ENCODE data around the gene EP400. TPM values are rescaled to one million over a fixed set of nuclear protein-coding genes. Genes with fewer than 3 reads are reported as not detected.
"Not testable (repeated sequence)": the region's sequence is repeated elsewhere in the genome, so short reads cannot be mapped to it uniquely, and the experiment has no call there.

Gene EP400
- total and polyA plus RNA-seq, 4 donors: 14.4 to 50.6 (median 30.8) TPM

- H3K36me3 ChIP-seq (ENCODE audit: control insufficient read depth, insufficient read depth, low read length): peaks cover 60% of the 10 kb centered on the region
- 99% methylated on average over 16 of the region's 16 CpGs for WGBS (ENCODE audit: insufficient coverage)
- H3K4me1 ChIP-seq (ENCODE audit: control insufficient read depth, insufficient read depth, low read length): no peaks in the 10 kb centered on the region
- no peaks in the 10 kb centered on the region for H3K9me3 ChIP-seq (ENCODE audit: control insufficient read depth, insufficient read depth, low read length)
- no peak overlapping the region for H3K4me3 ChIP-seq (ENCODE audit: low read depth, low read length)
- H3K27ac ChIP-seq (ENCODE audit: low read depth, low read length): no peak overlapping the region
- DNase-seq (ENCODE audit: low read depth in 4 of 6, low spot score in 6 of 6): no peak
- H3K27me3 ChIP-seq (ENCODE audit: control insufficient read depth, insufficient read depth, low read length): no peaks in the 10 kb centered on the region
These were observed 96.0 kb downstream of the EP400 start for GRCh38 chr12:132045751-132046150.

GRCh38 chr12:132046561-132046960, 96.8 kb downstream of the EP400 start:
- no peaks in the 10 kb centered on the region for H3K9me3 ChIP-seq (ENCODE audit: control insufficient read depth, insufficient read depth, low read length)
- no peaks in the 10 kb centered on the region for H3K4me1 ChIP-seq (ENCODE audit: control insufficient read depth, insufficient read depth, low read length)
- no peak overlapping the region for H3K27ac ChIP-seq (ENCODE audit: low read depth, low read length)
- peaks cover 60% of the 10 kb centered on the region for H3K36me3 ChIP-seq (ENCODE audit: control insufficient read depth, insufficient read depth, low read length)
- H3K4me3 ChIP-seq (ENCODE audit: low read depth, low read length): no peak overlapping the region
- 99% methylated on average over 11 of the region's 11 CpGs for WGBS (ENCODE audit: insufficient coverage)
- no peaks in the 10 kb centered on the region for H3K27me3 ChIP-seq (ENCODE audit: control insufficient read depth, insufficient read depth, low read length)
- no peak for DNase-seq (ENCODE audit: low read depth in 4 of 6, low spot score in 6 of 6)

DNA sequence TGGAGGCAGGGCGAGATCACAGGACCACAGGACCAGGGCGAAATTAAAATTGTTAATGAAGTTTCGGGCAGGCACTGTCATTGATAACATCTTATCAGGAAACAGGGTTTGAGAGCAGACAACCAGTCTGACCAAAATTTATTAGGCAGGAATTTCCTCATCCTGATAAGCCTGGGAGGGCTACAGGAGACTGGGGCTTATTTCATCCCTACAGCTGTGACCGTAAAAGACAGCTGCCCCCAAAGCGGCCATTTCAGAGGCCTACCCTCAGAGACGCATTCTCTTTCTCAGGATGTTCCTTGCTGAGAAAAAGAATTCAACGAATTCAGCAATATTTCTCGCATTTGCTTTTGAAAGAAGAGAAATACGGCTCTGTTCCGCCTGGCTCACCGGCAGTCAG, 97.9 kb downstream of the EP400 start:
- H3K4me1 ChIP-seq (ENCODE audit: control insufficient read depth, insufficient read depth, low read length); H3K27me3 ChIP-seq (ENCODE audit: control insufficient read depth, insufficient read depth, low read length); DNase-seq (ENCODE audit: low read depth in 4 of 6, low spot score in 6 of 6); H3K27ac ChIP-seq (ENCODE audit: low read depth, low read length); H3K4me3 ChIP-seq (ENCODE audit: low read depth, low read length); H3K9me3 ChIP-seq (ENCODE audit: control insufficient read depth, insufficient read depth, low read length): not testable (repeated sequence)
- H3K36me3 ChIP-seq (ENCODE audit: control insufficient read depth, insufficient read depth, low read length): peaks cover 66% of the 10 kb centered on the region
- 71% methylated on average over 5 of the region's 11 CpGs for WGBS (ENCODE audit: insufficient coverage)

DNA sequence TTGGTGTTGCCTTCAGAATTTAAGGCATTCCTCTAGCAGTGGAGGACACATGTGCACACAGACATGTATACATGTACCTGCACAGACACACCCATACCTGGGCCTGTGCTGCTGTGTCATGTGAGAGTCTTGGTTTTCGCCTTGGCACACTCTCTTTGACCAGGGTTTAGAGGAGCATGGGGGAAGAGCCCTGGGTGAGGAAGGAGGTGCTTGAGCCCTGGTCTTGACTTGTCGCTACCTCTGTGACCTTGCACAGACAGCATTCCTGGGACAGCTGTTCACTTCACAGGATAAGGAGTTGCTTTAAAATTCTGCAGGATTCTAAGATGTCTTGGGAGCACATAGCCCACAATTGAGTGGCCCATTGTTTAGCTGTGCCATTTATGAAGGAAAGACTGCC, 99.7 kb downstream of the EP400 start:
- Histone ChIP-seq H3K4me3 (ENCODE audit: low read depth, low read length) (no peak overlapping the region), H3K4me1 (ENCODE audit: control insufficient read depth, insufficient read depth, low read length) (no peaks in the 10 kb centered on the region), H3K27me3 (ENCODE audit: control insufficient read depth, insufficient read depth, low read length) (no peaks in the 10 kb centered on the region), H3K36me3 (ENCODE audit: control insufficient read depth, insufficient read depth, low read length) (peaks cover 73% of the 10 kb centered on the region), H3K9me3 (ENCODE audit: control insufficient read depth, insufficient read depth, low read length) (no peaks in the 10 kb centered on the region), H3K27ac (ENCODE audit: low read depth, low read length) (no peak overlapping the region)
- WGBS (ENCODE audit: insufficient coverage): 100% methylated on average over 2 of the region's 2 CpGs
- no peak for DNase-seq (ENCODE audit: low read depth in 4 of 6, low spot score in 6 of 6)

DNA sequence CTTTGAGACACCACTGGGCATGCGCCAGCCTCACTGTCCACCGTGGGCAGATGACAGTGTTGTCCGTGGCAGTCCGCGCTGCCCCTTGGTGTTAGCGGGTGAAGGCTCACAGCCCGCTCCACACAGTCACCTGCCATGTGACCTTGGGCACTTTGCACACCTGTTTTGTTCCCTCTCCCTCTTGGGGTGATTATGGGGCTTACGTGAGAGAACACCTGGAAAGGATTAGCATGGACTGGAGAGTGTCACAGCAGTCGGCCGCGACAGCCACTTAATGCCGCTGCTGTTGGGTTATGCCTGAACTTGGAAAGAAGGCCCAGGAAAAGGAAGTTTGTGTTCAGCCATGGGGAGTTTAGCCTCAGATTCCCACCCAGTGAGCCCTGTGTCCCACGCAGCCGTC, 100.1 kb downstream of the EP400 start:
- no peaks in the 10 kb centered on the region for H3K4me1 ChIP-seq (ENCODE audit: control insufficient read depth, insufficient read depth, low read length)
- no peak overlapping the region for H3K4me3 ChIP-seq (ENCODE audit: low read depth, low read length)
- DNase-seq (ENCODE audit: low read depth in 4 of 6, low spot score in 6 of 6): no peak
- no peaks in the 10 kb centered on the region for H3K27me3 ChIP-seq (ENCODE audit: control insufficient read depth, insufficient read depth, low read length)
- H3K27ac ChIP-seq (ENCODE audit: low read depth, low read length): no peak overlapping the region
- peaks cover 73% of the 10 kb centered on the region for H3K36me3 ChIP-seq (ENCODE audit: control insufficient read depth, insufficient read depth, low read length)
- WGBS (ENCODE audit: insufficient coverage): 96% methylated on average over 13 of the region's 14 CpGs
- H3K9me3 ChIP-seq (ENCODE audit: control insufficient read depth, insufficient read depth, low read length): no peaks in the 10 kb centered on the region

GRCh38 chr12:132051718-132052117, 102.0 kb downstream of the EP400 start:
- WGBS (ENCODE audit: insufficient coverage): 77% methylated on average over 4 of the region's 13 CpGs
- not testable (repeated sequence) for H3K9me3 ChIP-seq (ENCODE audit: control insufficient read depth, insufficient read depth, low read length); H3K4me1 ChIP-seq (ENCODE audit: control insufficient read depth, insufficient read depth, low read length); H3K4me3 ChIP-seq (ENCODE audit: low read depth, low read length); H3K27ac ChIP-seq (ENCODE audit: low read depth, low read length); H3K27me3 ChIP-seq (ENCODE audit: control insufficient read depth, insufficient read depth, low read length)
- DNase-seq (ENCODE audit: low read depth in 4 of 6, low spot score in 6 of 6): peak in 1 of 6 donors; percentile 33
- H3K36me3 ChIP-seq (ENCODE audit: control insufficient read depth, insufficient read depth, low read length): peaks cover 71% of the 10 kb centered on the region

DNA sequence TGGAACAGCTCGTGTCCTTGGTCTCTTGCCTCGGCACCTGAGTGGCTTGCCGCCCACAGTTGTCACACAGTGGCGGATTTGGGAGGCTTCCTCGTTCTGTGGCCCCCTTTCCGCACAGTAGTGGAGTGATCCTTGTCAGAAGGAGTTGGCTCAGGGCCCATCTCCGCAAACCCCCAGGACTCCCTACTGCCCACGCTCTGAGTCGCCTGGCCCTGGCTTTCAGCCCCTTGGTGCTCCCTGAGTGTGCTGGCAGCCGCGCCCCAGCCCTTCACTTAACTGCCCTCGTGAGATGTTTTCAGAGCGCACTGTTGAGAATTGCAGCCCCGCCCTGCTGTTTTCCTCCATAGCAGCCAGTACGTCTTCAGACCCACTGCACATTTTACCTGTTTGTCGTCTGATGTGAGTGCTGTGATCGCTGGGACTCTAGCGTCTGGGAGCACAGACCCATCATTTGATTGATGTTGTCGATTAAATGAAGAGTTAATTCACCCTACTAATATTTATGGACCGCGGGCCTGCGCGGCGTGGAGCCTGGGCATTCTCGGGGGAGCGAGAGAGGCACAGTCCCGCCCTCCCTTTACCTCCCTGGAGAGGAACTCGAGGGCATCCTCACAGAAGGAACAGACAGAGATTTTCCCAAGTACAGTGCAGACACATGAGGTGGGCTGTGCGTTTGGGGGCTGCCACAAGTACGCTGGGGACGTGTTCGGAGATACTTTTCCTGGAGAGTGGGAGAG, 102.6 kb downstream of the EP400 start:
- Histone ChIP-seq H3K27me3 (ENCODE audit: control insufficient read depth, insufficient read depth, low read length) (no peaks in the 10 kb centered on the region), H3K27ac (ENCODE audit: low read depth, low read length) (no peak overlapping the region), H3K36me3 (ENCODE audit: control insufficient read depth, insufficient read depth, low read length) (peaks cover 76% of the 10 kb centered on the region), H3K9me3 (ENCODE audit: control insufficient read depth, insufficient read depth, low read length) (no peaks in the 10 kb centered on the region), H3K4me3 (ENCODE audit: low read depth, low read length) (no peak overlapping the region), H3K4me1 (ENCODE audit: control insufficient read depth, insufficient read depth, low read length) (no peaks in the 10 kb centered on the region)
- WGBS (ENCODE audit: insufficient coverage): 92% methylated on average over 25 of the region's 32 CpGs
- DNase-seq (ENCODE audit: low read depth in 4 of 6, low spot score in 6 of 6): no peak

GRCh38 chr12:132053338-132054330, 103.9 kb downstream of the EP400 start:
- Histone ChIP-seq H3K4me1 (ENCODE audit: control insufficient read depth, insufficient read depth, low read length) (no peaks in the 10 kb centered on the region), H3K27ac (ENCODE audit: low read depth, low read length) (no peak overlapping the region), H3K4me3 (ENCODE audit: low read depth, low read length) (no peak overlapping the region), H3K36me3 (ENCODE audit: control insufficient read depth, insufficient read depth, low read length) (peaks cover 84% of the 10 kb centered on the region), H3K9me3 (ENCODE audit: control insufficient read depth, insufficient read depth, low read length) (no peaks in the 10 kb centered on the region), H3K27me3 (ENCODE audit: control insufficient read depth, insufficient read depth, low read length) (no peaks in the 10 kb centered on the region)
- DNase-seq (ENCODE audit: low read depth in 4 of 6, low spot score in 6 of 6): no peak
- WGBS (ENCODE audit: insufficient coverage): 95% methylated on average over 16 of the region's 27 CpGs

DNA sequence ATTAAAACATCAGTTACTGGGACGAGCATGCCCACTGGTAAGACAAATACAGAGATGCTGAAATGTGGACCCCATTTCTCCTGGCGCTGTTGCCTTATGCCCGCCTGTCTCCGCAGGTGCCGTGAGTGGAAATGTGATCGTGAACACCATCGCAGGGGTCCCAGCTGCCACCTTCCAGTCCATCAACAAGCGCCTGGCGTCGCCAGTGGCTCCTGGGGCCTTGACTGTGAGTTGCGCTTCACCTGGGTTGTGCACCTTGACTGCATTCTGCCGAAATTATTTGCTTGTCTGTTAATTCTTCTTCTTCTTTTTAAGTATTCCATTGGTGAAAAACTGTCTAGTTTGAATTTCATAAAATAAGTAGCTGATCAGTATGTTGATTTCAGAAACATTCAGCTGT, 105.2 kb downstream of the EP400 start:
- H3K9me3 ChIP-seq (ENCODE audit: control insufficient read depth, insufficient read depth, low read length): no peaks in the 10 kb centered on the region
- no peak for DNase-seq (ENCODE audit: low read depth in 4 of 6, low spot score in 6 of 6)
- H3K27me3 ChIP-seq (ENCODE audit: control insufficient read depth, insufficient read depth, low read length): no peaks in the 10 kb centered on the region
- WGBS (ENCODE audit: insufficient coverage): 96% methylated on average over 11 of the region's 12 CpGs
- H3K4me3 ChIP-seq (ENCODE audit: low read depth, low read length): no peak overlapping the region
- no peak overlapping the region for H3K27ac ChIP-seq (ENCODE audit: low read depth, low read length)
- no peaks in the 10 kb centered on the region for H3K4me1 ChIP-seq (ENCODE audit: control insufficient read depth, insufficient read depth, low read length)
- H3K36me3 ChIP-seq (ENCODE audit: control insufficient read depth, insufficient read depth, low read length): peaks cover 80% of the 10 kb centered on the region
